ENCODE results near the gene JARID2. TPM values are rescaled to one million over a fixed set of nuclear protein-coding genes. Genes with fewer than 3 reads are reported as not detected.
"Not testable (repeated sequence)": the region's sequence is repeated elsewhere in the genome, so short reads cannot be mapped to it uniquely, and the experiment has no call there.

Gene JARID2
- polyA plus RNA-seq, 1 donor = 13.3 TPM

DNA sequence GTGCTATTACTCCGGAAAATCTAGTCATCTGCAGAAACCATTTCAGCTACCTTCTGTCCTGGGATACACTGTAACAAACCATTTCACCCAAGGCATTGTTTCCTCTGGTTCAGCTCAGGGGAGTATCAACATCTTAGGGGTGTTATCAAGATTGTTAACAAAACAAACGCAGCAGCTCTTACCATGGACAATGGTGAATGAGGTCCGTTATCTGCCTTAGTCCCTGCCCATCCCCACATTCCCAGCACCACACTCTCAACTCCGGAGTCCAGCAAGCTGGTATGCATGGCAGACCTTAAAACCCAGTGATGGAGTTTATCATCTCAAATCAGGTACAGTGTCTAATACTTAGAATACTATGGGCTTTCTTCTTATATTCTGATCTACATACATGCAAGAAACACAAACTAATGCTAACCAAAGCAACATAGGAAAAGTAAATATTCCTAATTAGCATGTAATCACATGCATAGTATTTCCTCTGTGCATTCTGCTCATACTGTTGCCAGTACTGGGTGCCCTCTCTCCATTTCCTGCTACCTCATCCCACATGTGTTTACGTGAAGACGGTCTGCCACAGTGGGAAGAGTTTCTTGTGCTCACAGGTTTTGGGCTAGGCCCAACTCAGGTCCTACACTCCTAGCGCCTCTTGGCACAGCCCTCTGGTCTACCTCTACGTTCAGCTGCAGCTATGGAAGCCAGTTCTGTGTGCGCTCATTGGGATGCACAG, 293.1 kb downstream of the JARID2 start:
- no peaks in the 10 kb centered on the region for H3K9me3 ChIP-seq (ENCODE audit: control insufficient read depth, low read depth, low read length)
- peaks cover 7% of the 10 kb centered on the region for H3K4me1 ChIP-seq (ENCODE audit: control insufficient read depth, insufficient read depth, low read length)
- no CpG with 5 or more reads among the region's 9 CpGs for WGBS (ENCODE audit: insufficient coverage, low lambda C conversion rate)
- H3K36me3 ChIP-seq (ENCODE audit: control insufficient read depth, insufficient read depth, low read length) = no peaks in the 10 kb centered on the region
- H3K4me3 ChIP-seq (ENCODE audit: low read length) = no peak overlapping the region
- no peaks in the 10 kb centered on the region for H3K27me3 ChIP-seq (ENCODE audit: control insufficient read depth, insufficient read depth, low read length)
- H3K27ac ChIP-seq (ENCODE audit: low read length) = no peak overlapping the region
- no peak for DNase-seq

DNA sequence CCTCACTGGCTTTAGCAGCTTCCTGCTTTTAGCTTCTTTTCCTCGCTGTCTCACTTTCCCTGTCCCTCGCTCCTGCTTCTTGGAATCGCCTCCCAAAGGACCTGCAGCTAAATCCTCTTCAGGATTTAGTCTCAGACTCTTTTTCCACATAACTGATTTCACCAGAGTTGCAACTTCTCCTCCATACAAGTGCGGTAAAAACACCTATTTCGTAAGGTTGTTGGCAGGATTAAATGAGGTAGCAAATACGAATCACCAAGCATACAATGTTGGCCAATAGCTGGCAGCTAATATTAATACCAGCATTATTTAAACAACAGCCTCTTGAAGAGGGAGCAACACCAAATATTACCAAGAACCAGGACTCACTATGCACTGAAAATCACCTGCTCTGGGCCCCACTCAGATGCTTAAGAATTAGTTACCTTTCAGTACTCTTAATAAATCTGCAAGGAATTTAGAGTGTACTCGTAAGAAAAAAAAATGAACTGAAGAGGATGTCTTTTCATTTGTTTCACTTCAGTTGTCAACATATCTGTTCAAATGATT, 293.9 kb downstream of the JARID2 start:
- Histone ChIP-seq H3K4me1 (ENCODE audit: control insufficient read depth, insufficient read depth, low read length) (peaks cover 7% of the 10 kb centered on the region), H3K27ac (ENCODE audit: low read length) (no peak overlapping the region), H3K9me3 (ENCODE audit: control insufficient read depth, low read depth, low read length) (no peaks in the 10 kb centered on the region), H3K27me3 (ENCODE audit: control insufficient read depth, insufficient read depth, low read length) (no peaks in the 10 kb centered on the region), H3K4me3 (ENCODE audit: low read length) (no peak overlapping the region), H3K36me3 (ENCODE audit: control insufficient read depth, insufficient read depth, low read length) (no peaks in the 10 kb centered on the region)
- no peak for DNase-seq
- 98% methylated on average over 5 of the region's 7 CpGs for WGBS (ENCODE audit: insufficient coverage, low lambda C conversion rate)

GRCh38 chr6:15543332-15543917, 297.6 kb downstream of the JARID2 start:
- not testable (repeated sequence) for H3K27ac ChIP-seq (ENCODE audit: low read length)

DNA sequence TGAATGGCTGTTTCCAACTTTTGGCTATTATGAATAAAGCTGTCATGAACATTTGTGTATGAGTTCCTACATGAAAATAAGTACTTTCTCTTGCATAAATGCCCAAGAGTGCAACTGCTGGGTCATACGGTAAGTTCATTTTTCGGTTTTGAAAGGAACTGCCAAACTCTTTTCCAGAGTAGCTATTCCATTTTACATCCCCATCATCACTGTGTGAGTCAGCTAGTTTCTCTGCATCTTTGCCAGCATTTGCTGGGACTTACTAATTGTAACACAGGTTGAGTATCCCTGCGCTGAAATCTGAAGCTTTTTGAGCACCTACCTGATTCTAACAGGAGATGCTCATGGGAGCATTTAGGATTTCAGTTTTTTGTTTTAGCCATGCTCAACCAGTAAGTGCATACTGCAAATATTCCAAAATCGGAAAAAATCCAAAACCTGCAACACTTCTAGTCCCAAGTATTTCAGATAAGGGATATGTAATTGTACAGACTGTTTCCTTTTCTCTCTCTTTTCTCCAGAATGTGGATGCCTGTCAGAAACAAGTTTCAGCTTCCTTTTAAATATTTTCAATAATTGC, 298.5 kb downstream of the JARID2 start:
- Histone ChIP-seq H3K36me3 (ENCODE audit: control insufficient read depth, insufficient read depth, low read length) (no peaks in the 10 kb centered on the region), H3K27ac (ENCODE audit: low read length) (no peak overlapping the region), H3K4me1 (ENCODE audit: control insufficient read depth, insufficient read depth, low read length) (no peaks in the 10 kb centered on the region), H3K9me3 (ENCODE audit: control insufficient read depth, low read depth, low read length) (no peaks in the 10 kb centered on the region), H3K27me3 (ENCODE audit: control insufficient read depth, insufficient read depth, low read length) (no peaks in the 10 kb centered on the region), H3K4me3 (ENCODE audit: low read length) (no peak overlapping the region)
- DNase-seq = no peak
- WGBS (ENCODE audit: insufficient coverage, low lambda C conversion rate) = 100% methylated on average over 1 of the region's 4 CpGs

More at GRCh38 chr6:15543332-15543917, 297.6 kb downstream of the JARID2 start:
- H3K9me3 ChIP-seq (ENCODE audit: control insufficient read depth, low read depth, low read length); H3K4me1 ChIP-seq (ENCODE audit: control insufficient read depth, insufficient read depth, low read length); H3K36me3 ChIP-seq (ENCODE audit: control insufficient read depth, insufficient read depth, low read length); H3K27me3 ChIP-seq (ENCODE audit: control insufficient read depth, insufficient read depth, low read length); H3K4me3 ChIP-seq (ENCODE audit: low read length); DNase-seq: not testable (repeated sequence)
- WGBS (ENCODE audit: insufficient coverage, low lambda C conversion rate) = no CpG with 5 or more reads among the region's 5 CpGs

DNA sequence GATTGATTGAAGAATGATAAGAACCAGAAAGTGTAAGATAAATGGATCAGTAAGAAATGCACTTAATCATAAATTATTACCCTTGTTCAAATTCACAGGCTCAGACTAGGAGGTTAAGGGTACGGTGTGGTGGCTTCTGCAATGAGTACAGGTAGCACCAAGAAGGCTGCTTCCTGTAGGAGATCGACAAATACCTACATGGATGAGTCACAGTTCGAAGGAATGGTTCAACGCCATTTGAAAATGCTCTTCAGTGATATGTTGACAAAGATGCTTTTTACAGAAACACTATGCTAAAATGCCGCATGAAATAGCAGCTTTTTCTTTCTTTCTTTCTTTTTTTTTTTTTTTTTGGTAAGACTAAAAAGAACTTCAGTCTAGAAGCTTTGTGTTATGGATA, 300.7 kb downstream of the JARID2 start:
- Histone ChIP-seq H3K27ac (ENCODE audit: low read length) (no peak overlapping the region), H3K36me3 (ENCODE audit: control insufficient read depth, insufficient read depth, low read length) (no peaks in the 10 kb centered on the region), H3K9me3 (ENCODE audit: control insufficient read depth, low read depth, low read length) (no peaks in the 10 kb centered on the region), H3K4me3 (ENCODE audit: low read length) (no peak overlapping the region), H3K27me3 (ENCODE audit: control insufficient read depth, insufficient read depth, low read length) (no peaks in the 10 kb centered on the region), H3K4me1 (ENCODE audit: control insufficient read depth, insufficient read depth, low read length) (peaks cover 5% of the 10 kb centered on the region)
- 100% methylated on average over 1 of the region's 5 CpGs for WGBS (ENCODE audit: insufficient coverage, low lambda C conversion rate)
- no peak for DNase-seq

GRCh38 chr6:15547400-15547799, 301.5 kb downstream of the JARID2 start:
- H3K9me3 ChIP-seq (ENCODE audit: control insufficient read depth, low read depth, low read length) = no peaks in the 10 kb centered on the region
- no peak overlapping the region for H3K27ac ChIP-seq (ENCODE audit: low read length)
- no peaks in the 10 kb centered on the region for H3K36me3 ChIP-seq (ENCODE audit: control insufficient read depth, insufficient read depth, low read length)
- no peak for DNase-seq
- H3K4me3 ChIP-seq (ENCODE audit: low read length) = no peak overlapping the region
- 66% methylated on average over 3 of the region's 5 CpGs for WGBS (ENCODE audit: insufficient coverage, low lambda C conversion rate)
- peaks cover 5% of the 10 kb centered on the region for H3K4me1 ChIP-seq (ENCODE audit: control insufficient read depth, insufficient read depth, low read length)
- H3K27me3 ChIP-seq (ENCODE audit: control insufficient read depth, insufficient read depth, low read length) = no peaks in the 10 kb centered on the region

DNA sequence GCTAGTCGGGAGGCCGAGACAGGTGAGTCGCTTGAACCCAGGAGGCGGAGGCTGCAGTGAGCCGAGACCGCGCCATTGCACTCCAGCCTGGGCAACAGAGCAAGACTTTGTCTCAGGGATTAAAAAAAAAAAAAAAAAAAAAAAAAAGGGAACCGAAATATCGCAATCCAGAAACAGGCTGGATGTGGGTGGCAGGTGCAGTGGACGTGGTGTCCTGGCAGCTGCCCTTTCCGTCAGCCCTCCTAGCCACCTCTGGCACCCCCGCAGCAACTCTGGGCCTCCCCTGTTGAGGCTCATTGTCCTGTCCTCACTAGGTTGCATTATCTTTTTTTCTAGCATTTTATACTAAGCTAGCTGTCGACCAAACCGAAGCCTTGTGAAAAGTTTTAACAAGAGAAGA, 303.5 kb downstream of the JARID2 start:
- Histone ChIP-seq H3K9me3 (ENCODE audit: control insufficient read depth, low read depth, low read length) (no peaks in the 10 kb centered on the region), H3K4me1 (ENCODE audit: control insufficient read depth, insufficient read depth, low read length) (peaks cover 5% of the 10 kb centered on the region), H3K27ac (ENCODE audit: low read length) (no peak overlapping the region), H3K27me3 (ENCODE audit: control insufficient read depth, insufficient read depth, low read length) (no peaks in the 10 kb centered on the region), H3K4me3 (ENCODE audit: low read length) (no peak overlapping the region), H3K36me3 (ENCODE audit: control insufficient read depth, insufficient read depth, low read length) (no peaks in the 10 kb centered on the region)
- DNase-seq = no peak
- WGBS (ENCODE audit: insufficient coverage, low lambda C conversion rate) = no CpG with 5 or more reads among the region's 14 CpGs

GRCh38 chr6:15550546-15551123, 304.8 kb downstream of the JARID2 start:
- DNase-seq = no peak
- no peak overlapping the region for H3K4me3 ChIP-seq (ENCODE audit: low read length)
- H3K4me1 ChIP-seq (ENCODE audit: control insufficient read depth, insufficient read depth, low read length) = peaks cover 5% of the 10 kb centered on the region
- no CpG with 5 or more reads among the region's 2 CpGs for WGBS (ENCODE audit: insufficient coverage, low lambda C conversion rate)
- no peaks in the 10 kb centered on the region for H3K36me3 ChIP-seq (ENCODE audit: control insufficient read depth, insufficient read depth, low read length)
- H3K27ac ChIP-seq (ENCODE audit: low read length) = no peak overlapping the region
- no peaks in the 10 kb centered on the region for H3K9me3 ChIP-seq (ENCODE audit: control insufficient read depth, low read depth, low read length)
- no peaks in the 10 kb centered on the region for H3K27me3 ChIP-seq (ENCODE audit: control insufficient read depth, insufficient read depth, low read length)

DNA sequence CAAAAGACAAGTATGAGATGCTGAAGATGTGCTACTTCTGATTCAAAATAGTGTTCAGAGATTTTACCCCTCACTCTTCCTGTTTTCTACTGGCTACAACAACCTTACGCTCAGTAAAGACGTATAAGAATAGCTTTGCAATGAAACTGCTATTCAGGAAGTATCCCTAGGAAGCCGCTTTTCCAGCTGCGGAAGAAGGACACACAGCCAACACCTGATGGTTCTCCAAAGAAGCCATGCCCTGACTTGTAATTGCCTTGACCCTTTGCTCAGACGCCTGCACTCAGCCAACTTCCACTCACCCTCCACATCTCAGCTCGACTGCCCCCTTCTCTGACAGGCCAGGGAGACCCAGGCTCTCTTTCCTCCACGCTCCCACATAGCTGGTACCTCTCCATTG, 305.4 kb downstream of the JARID2 start:
- no peaks in the 10 kb centered on the region for H3K9me3 ChIP-seq (ENCODE audit: control insufficient read depth, low read depth, low read length)
- no peak overlapping the region for H3K4me3 ChIP-seq (ENCODE audit: low read length)
- peaks cover 5% of the 10 kb centered on the region for H3K4me1 ChIP-seq (ENCODE audit: control insufficient read depth, insufficient read depth, low read length)
- no peaks in the 10 kb centered on the region for H3K27me3 ChIP-seq (ENCODE audit: control insufficient read depth, insufficient read depth, low read length)
- WGBS (ENCODE audit: insufficient coverage, low lambda C conversion rate) = no CpG with 5 or more reads among the region's 7 CpGs
- no peak for DNase-seq
- no peak overlapping the region for H3K27ac ChIP-seq (ENCODE audit: low read length)
- H3K36me3 ChIP-seq (ENCODE audit: control insufficient read depth, insufficient read depth, low read length) = no peaks in the 10 kb centered on the region

DNA sequence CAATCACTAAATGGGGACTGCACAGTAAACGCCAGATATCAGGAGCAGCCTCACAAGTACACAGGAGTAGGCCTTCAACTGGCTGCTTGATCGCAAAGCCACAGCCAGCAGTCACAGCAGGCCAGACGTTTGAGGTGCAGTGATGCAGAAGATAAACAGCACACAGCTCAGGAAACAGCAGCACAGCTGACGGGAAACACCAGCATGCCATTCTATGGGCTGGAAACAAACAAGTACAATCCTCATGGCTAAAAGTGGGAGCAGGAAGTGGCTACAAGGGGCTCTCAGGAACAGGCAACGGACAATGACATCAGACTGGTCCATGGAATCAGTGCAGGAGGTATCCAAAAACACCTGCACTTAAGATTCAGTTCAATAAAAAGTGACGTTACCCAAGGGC, 305.9 kb downstream of the JARID2 start:
- Histone ChIP-seq H3K4me3 (ENCODE audit: low read length) (no peak overlapping the region), H3K36me3 (ENCODE audit: control insufficient read depth, insufficient read depth, low read length) (no peaks in the 10 kb centered on the region), H3K27ac (ENCODE audit: low read length) (no peak overlapping the region), H3K27me3 (ENCODE audit: control insufficient read depth, insufficient read depth, low read length) (no peaks in the 10 kb centered on the region), H3K9me3 (ENCODE audit: control insufficient read depth, low read depth, low read length) (no peaks in the 10 kb centered on the region), H3K4me1 (ENCODE audit: control insufficient read depth, insufficient read depth, low read length) (peaks cover 5% of the 10 kb centered on the region)
- WGBS (ENCODE audit: insufficient coverage, low lambda C conversion rate) = 80% methylated on average over 1 of the region's 6 CpGs
- DNase-seq = peak in 1 of 2 donors; percentile 19
